ENCODE data around the gene SLC12A3. TPM values are rescaled to one million over a fixed set of nuclear protein-coding genes. Genes with fewer than 3 reads are reported as not detected.

The SLC12A3 gene
- total and polyA plus RNA-seq, 2 of the 8 experiments (the other 6 are each of a cell fraction or from before 2014, with no cell fraction given) = not detected

GRCh38 chr16:56956076-56956475, 91.1 kb downstream of the SLC12A3 start:
- no peak overlapping the region for H3K23ac ChIP-seq (ENCODE audit: insufficient read length)
- no peaks in the 10 kb centered on the region for H3K79me1 ChIP-seq (ENCODE audit: low read depth, low read length)
- WGBS, 2 experiments (ENCODE audit: extremely low coverage in 1 of 2, insufficient coverage in 1 of 2, insufficient read length in 1 of 2, insufficient replicate concordance in 2 of 2, low coverage in 1 of 2, low lambda C conversion rate in 2 of 2, missing lambda C conversion rate in 1 of 2) = 82% methylated on average over 4 of the region's 4 CpGs; no CpG with 5 or more reads in 1 of the 2 experiments
- no peak overlapping the region for H2AK5ac ChIP-seq (ENCODE audit: low read depth, low read length)
- no peaks in the 10 kb centered on the region for H3K79me2 ChIP-seq (ENCODE audit: control insufficient read depth in 1 of 2, insufficient read depth in 2 of 2, low read length in 2 of 2)
- no peak overlapping the region for H3K14ac ChIP-seq (ENCODE audit: insufficient read length)
- no peak overlapping the region for H4K8ac ChIP-seq (ENCODE audit: extremely low read depth, insufficient read depth, low read length)
- no peaks in the 10 kb centered on the region for H3K4me1 ChIP-seq (replicated peaks in 1 of 4; ENCODE audit: control insufficient read depth in 3 of 4, insufficient read depth in 4 of 4, low read length in 3 of 4)
- H3K4ac ChIP-seq (replicated peaks; ENCODE audit: insufficient read length, low read depth, low read length) = no peak overlapping the region
- no peak overlapping the region for H2BK15ac ChIP-seq (ENCODE audit: low read length)
- H3K18ac ChIP-seq (ENCODE audit: extremely low read depth, low read length) = no peak overlapping the region
- ChIA-PET CTCF (ENCODE audit: partially characterized antibody) (interaction anchor here (0.7 to 1.6 kb wide), 4 partner anchors 12 to 90 kb away, joined by 3 to 5 read pairs (median 4); no protein-coding TSS in a partner anchor), POLR2A (ENCODE audit: partially characterized antibody) (interaction anchor here (1.0 kb wide), 1 partner anchor 18 kb away, joined by 4 read pairs; no protein-coding TSS in a partner anchor)
- DNase-seq (ENCODE audit: low read depth in 1 of 2, low spot score in 2 of 2) (no peak), FAIRE-seq (no peak)
- no peak overlapping the region for H3K4me3 ChIP-seq (ENCODE audit: extremely low read depth in 1 of 4, insufficient read depth in 2 of 4, low read depth in 3 of 4, low read length in 4 of 4)
- H3K27ac ChIP-seq (ENCODE audit: low read depth, low read length) = no peak overlapping the region
- H2BK12ac ChIP-seq (ENCODE audit: low read depth, low read length) = no peak overlapping the region
- H3K4me2 ChIP-seq (ENCODE audit: insufficient read depth in 1 of 2, low read depth in 2 of 2, low read length in 2 of 2) = no peak overlapping the region
- H3K36me3 ChIP-seq (ENCODE audit: control insufficient read depth in 2 of 4, insufficient read depth in 4 of 4, low read length in 3 of 4) = no peaks in the 10 kb centered on the region
- no peak overlapping the region for H2BK5ac ChIP-seq (ENCODE audit: low read depth, low read length)
- H4K91ac ChIP-seq (replicated peaks; ENCODE audit: insufficient read length, low read length) = no peak overlapping the region
- no peaks in the 10 kb centered on the region for H4K20me1 ChIP-seq (replicated peaks in 1 of 2; ENCODE audit: control insufficient read depth in 1 of 2, insufficient read depth in 2 of 2, low read length in 2 of 2)
- H3K23me2 ChIP-seq (ENCODE audit: low read depth, low read length) = no peaks in the 10 kb centered on the region
- no peak overlapping the region for H2BK120ac ChIP-seq (replicated peaks; ENCODE audit: low read depth, low read length)
- no peaks in the 10 kb centered on the region; a peak in 1 of 4 replicates for H3K9me3 ChIP-seq (ENCODE audit: insufficient read depth in 2 of 2, low read depth in 1 of 2, low read length in 1 of 2)
- H2BK20ac ChIP-seq (ENCODE audit: low read length) = no peak overlapping the region
- no peaks in the 10 kb centered on the region for H3K27me3 ChIP-seq (replicated peaks in 1 of 4; ENCODE audit: control insufficient read depth in 3 of 4, extremely low read depth in 1 of 4, insufficient read depth in 3 of 4, low read length in 3 of 4)
- no peak overlapping the region for H3K9ac ChIP-seq (replicated peaks in 1 of 4; ENCODE audit: extremely low read depth in 1 of 4, low read depth in 3 of 4, low read length in 3 of 4)
- H3K56ac ChIP-seq (replicated peaks; ENCODE audit: insufficient read length, low read depth, low read length) = no peak overlapping the region
- H2AFZ ChIP-seq (ENCODE audit: low read length) = no peak overlapping the region
- H4K5ac ChIP-seq (ENCODE audit: insufficient read length, low read depth, low read length) = no peak overlapping the region
- TF ChIP-seq CTBP2 (IDR thresholded peaks at IDR 0.05; ENCODE audit: borderline replicate concordance, insufficient read depth, insufficient read length, low read length) = no peak
- no peak for TF ChIP-seq POU5F1 (IDR thresholded peaks at IDR 0.05; ENCODE audit: low read depth, low read length)
- no peak for TF ChIP-seq CREB1 (IDR thresholded peaks at IDR 0.05)
- TF ChIP-seq TAF1 (IDR thresholded peaks at IDR 0.05; ENCODE audit: low read depth, low read length) = no peak
- TF ChIP-seq TCF12 (IDR thresholded peaks at IDR 0.05; ENCODE audit: low read depth, low read length) = no peak
- no peak for TF ChIP-seq SAP30 (IDR thresholded peaks at IDR 0.05; ENCODE audit: insufficient read depth, insufficient replicate concordance, low read length)
- TF ChIP-seq HDAC6 (IDR thresholded peaks at IDR 0.05; ENCODE audit: low read depth, low read length) = no peak
- no peak for TF ChIP-seq JUN (IDR thresholded peaks at IDR 0.05; ENCODE audit: low read depth, low read length)
- TF ChIP-seq, protein P1, sequence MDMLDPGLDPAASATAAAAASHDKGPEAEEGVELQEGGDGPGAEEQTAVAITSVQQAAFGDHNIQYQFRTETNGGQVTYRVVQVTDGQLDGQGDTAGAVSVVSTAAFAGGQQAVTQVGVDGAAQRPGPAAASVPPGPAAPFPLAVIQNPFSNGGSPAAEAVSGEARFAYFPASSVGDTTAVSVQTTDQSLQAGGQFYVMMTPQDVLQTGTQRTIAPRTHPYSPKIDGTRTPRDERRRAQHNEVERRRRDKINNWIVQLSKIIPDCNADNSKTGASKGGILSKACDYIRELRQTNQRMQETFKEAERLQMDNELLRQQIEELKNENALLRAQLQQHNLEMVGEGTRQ (IDR thresholded peaks at IDR 0.05; ENCODE audit: low read length) = no peak
- no peak for TF ChIP-seq RFX5 (IDR thresholded peaks at IDR 0.05; ENCODE audit: borderline replicate concordance, low read depth, low read length)
- no peak for TF ChIP-seq EGR1 (IDR thresholded peaks at IDR 0.05; ENCODE audit: borderline replicate concordance, low read depth, low read length)
- TF ChIP-seq BRCA1 (IDR thresholded peaks at IDR 0.05; ENCODE audit: low read depth, low read length) = no peak
- TF ChIP-seq RXRA (IDR thresholded peaks at IDR 0.05; ENCODE audit: insufficient read depth, low read depth, low read length) = no peak
- TF ChIP-seq CEBPB (IDR thresholded peaks at IDR 0.05; ENCODE audit: low read depth, low read length) = no peak
- TF ChIP-seq YY1 (IDR thresholded peaks at IDR 0.05; ENCODE audit: low read depth, low read length) = no peak

All from H1 (cell line).